HS-27A (cell line): ENCODE data around the gene CLDN20.
"Not testable (repeated sequence)": the region's sequence is repeated elsewhere in the genome, so short reads cannot be mapped to it uniquely, and the experiment has no call there.

Source experiments
- DNase-seq: peaks from one replicate; pipeline ENCODE4 v3.0.0-alpha.2; 2012; ENCODE audit warnings: low read depth, missing footprints

CLDN20 gene

GRCh38 chr6:155245193-155245592 is 18.6 kb upstream of the CLDN20 start:
- no peak for DNase-seq

- peak; percentile 38 for DNase-seq
These were observed 18.0 kb upstream of the CLDN20 start for GRCh38 chr6:155245831-155246230.

- no peak for DNase-seq
These were observed 17.0 kb upstream of the CLDN20 start for GRCh38 chr6:155246825-155247224.

- peak; percentile 87 for DNase-seq
These were observed 16.2 kb upstream of the CLDN20 start for GRCh38 chr6:155247618-155248007.

- peak; percentile 43 for DNase-seq
These were observed 15.5 kb upstream of the CLDN20 start for GRCh38 chr6:155248008-155249001.

DNA sequence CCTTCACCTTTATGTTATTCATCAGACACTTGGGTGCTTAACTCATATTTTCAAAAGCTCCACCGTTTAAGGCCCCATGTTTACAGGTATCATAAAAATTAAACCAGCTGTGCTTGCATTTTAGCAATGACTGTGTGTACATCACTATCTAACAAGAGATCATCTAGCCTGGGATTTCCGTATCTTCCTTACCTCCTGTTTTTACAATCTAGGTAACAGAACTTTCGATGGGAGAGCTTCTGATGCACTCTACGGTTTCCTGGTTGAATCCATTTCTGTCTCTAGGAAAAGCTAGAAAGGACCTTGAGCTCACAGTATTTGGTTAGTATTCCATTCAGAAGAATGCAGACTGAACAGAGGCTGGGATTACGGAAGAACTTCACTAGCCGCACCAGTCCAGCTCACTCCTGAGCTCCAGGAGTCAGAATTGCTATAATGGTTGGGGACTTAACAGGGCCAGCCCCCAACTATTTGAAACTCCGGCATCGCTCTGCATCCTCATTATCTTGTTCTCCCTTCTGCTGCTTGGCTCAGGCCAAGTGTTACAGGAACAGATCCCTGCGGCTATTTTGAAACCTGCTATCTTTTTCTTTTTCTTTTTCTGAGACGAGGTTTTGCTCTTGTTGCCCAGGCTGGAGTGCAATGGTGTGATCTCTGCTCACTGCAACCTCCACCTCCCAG is 13.0 kb upstream of the CLDN20 start:
- DNase-seq: no peak

GRCh38 chr6:155252581-155252980 is 11.2 kb upstream of the CLDN20 start:
- DNase-seq: no peak

DNA sequence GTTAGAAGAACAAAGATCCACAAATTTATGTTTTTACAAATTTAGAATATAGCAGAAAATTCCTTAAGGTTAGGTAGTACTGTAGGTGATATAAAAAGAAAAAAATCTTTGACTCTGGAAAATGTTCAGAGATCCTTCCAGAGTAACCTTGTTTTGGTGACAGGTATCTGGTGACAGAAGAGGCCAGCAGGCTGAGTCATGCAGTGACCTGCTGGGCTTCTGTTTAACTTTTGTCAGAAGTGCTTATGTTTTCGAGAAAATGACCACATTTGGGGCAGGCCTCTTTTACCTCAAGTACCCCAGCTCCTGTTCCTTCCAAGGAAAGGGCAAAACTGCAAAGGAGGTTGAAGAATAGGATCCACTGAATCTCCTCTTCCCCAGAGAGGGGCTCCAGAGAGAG is 10.5 kb upstream of the CLDN20 start:
- DNase-seq: no peak

DNA sequence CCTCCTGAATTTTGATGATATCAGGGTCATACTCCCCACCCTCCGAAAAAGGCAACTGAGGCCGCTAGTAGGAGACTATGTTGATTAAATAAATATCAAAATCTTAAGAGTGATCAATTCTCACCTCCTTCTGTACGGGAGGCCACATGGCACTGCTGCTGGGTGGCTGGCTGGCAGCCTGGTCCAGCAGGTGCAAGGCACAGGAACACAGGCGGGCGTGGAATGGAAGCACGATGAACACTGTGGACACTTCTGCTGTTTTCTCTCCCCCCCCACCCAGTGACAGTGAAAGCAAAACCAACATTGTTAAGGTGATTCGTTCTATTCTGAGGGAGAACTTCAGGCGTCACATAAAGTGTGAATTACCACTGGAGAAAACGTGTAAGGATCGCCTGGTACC is 9.7 kb upstream of the CLDN20 start:
- DNase-seq: no peak

DNA sequence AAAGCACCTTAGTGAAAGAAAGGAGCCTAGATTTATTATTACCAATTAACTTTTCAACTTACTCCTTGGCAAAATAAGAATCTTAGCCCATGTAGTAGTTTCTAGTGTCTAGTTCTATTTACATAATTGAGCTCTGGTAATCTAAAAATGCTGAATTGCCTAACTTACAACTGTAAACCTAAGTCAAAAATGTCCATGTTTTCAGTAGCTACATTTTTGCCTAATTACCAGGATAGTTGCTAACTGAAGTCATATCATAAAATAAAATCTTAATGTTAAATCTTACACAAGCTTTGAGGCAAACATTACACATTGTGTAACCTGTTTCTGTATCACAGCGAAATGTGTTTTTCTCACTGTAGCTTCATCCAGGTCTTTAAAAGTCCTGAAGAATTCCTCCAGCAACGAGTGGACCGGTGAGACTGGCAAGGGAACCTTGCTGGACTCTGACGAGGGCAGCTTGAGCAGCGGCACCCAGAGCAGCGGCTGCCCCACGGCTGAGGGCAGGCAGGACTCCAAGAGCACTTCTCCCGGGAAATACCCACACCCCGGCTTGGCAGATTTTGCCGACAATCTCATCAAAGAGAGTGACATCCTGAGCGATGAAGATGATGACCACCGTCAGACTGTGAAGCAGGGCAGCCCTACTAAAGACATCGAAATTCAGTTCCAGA is 7.6 kb upstream of the CLDN20 start:
- no peak for DNase-seq

GRCh38 chr6:155257796-155258195 is 6.0 kb upstream of the CLDN20 start:
- DNase-seq: no peak

DNA sequence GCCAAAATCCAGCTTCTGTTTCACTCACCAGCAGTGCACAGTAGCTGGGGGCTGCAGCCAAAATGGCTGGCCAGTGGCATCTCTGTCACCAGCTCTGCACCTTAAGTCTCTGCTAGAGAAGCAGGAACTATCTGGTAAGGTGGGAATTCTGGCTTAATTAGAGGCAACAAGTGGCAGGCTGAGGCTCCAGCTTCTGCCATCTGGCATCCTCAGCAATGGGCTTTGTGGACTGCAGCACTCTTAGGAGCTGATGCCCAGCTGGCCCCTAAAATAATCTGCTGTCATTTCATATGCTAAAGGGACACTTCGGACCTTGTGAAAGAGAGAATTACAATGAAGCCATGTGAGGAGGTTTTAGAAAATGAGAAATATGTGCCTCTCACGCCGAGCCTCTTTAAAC is 4.6 kb upstream of the CLDN20 start:
- DNase-seq: no peak

GRCh38 chr6:155259897-155260296 is 3.9 kb upstream of the CLDN20 start:
- no peak for DNase-seq

- DNase-seq: no peak
These were observed 3.1 kb upstream of the CLDN20 start for GRCh38 chr6:155260686-155261085.

DNA sequence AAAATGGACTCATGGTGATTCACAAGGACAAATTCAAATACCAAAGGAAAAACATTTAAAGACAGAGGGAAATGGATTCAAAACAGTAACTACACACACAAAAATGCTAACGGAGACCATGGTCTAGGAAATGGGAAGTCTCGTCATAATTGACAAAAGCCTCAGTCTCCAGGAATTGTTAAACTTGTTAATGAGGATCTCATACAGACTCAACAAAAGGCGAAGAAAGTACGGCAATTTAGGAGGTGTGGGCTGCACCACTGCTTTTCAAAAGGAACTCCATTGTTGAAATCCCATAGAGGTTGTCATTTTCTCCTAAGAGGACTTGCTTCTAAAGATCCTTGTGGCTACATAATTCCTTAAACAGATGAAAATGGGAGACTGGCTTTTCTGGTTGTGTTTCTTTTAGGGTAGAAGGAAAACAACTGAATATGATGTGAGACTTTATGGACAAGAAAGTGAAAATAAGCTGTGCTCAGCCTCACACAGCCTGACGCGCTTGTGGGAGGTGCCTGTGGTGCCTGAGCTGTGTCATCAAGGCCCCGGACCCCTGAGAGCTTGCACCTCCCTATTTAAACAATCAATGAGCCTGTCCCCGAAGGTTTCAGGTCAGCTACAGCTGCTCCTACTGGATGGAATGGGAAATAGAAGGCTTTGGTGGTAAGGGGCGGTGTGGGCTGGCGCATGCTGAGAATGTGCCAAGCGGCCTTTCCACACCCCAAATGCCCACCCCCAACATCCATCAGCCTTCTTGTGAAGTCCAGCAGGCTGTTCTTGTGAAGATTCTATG is 2.5 kb upstream of the CLDN20 start:
- DNase-seq: no peak

GRCh38 chr6:155262655-155263054 is 1.2 kb upstream of the CLDN20 start:
- no peak for DNase-seq

DNA sequence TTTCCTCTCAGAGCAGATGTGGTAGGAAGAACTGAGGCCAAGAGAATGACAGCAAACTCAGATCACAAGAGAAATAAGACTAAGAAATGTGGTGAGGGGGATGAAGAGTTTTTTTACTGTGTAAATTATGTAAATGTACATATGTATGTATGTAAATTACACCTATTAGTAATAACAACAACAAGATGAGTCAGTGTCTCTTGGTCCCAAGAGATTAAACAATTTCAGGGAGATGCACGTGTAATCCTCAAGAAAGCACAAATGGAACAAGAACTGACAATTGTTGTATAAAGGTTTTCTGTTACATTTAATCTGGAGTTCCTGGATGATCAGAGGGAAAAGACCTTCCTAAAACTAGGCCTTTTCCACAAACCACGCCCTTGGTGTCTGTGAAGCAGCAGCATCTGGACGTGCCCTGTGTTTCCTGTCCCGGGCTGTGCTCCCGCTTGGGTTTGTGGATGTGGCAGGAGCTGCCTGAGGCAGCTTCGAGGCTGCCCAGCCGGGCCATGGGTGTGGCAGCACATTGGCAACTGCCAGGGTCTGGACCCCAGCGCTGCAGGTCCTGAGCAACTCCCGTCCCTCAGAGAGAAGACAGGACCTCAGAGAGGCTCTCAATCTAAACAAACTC is 994 bp downstream of the CLDN20 start:
- no peak for DNase-seq

DNA sequence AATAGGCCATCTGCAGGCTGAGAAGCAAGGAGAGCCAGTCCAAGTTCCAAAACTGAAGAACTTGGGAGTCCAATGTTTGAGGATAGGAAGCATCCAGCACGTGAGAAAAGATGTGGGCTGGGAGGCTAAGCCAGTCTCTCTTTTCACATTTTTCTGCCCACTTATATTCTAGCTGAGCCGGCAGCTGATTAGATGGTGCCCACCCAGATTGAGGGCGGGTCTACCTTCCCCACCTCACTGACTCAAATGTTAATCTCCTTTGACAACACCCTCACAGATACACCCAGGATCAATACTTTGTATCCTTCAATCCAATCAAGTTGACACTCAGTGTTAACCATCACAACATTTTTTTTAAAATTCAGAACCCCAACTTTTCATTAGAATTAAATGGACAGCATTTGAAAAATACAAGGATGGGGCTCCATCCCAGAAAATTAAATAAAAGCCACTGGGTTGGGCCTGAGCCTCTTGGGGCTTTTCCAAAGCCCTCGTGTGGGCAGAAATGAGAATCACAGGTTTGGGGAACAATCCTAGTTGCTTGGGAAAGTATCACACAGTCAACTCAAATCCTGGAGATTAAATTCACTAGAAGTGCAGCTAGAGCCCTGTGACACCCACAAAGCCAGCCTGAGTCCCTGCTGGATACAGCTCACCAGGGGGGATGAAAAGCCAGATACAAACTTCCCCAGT is 2.2 kb downstream of the CLDN20 start:
- no peak for DNase-seq

DNA sequence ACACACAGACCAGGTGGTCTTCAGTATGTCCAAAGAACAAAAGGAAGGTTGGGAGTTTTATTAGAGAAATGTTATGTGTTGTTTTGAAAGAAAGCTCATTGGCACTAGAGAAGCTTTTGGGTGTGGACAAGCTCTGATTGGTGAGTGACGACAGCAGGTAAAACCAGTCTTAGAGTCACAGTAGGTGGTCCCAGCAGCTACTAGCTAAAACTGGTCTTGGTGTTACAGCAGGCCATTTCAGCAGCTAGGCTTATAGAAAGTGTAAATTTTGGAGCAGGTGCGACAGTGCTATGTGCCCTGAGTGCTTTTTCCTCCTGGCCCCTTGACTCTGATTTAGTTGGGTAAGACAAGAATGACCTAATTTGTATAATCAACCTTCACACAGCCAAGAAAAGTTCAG is 3.6 kb downstream of the CLDN20 start:
- no peak for DNase-seq

- DNase-seq: not testable (repeated sequence)
These were observed 4.5 kb downstream of the CLDN20 start for GRCh38 chr6:155268088-155268867.
